Measurements from ENCODE around the gene RELA. TPM values are rescaled to one million over a fixed set of nuclear protein-coding genes. Genes with fewer than 3 reads are reported as not detected.

RELA gene
- 14.1 and 17.9 TPM in 2 replicates for total RNA-seq

GRCh38 chr11:65662799-65663638 lies at the start of gene RELA:
Gene RELA (minus strand): TSS chr11:65662916. CDS start chr11:65662832, 84 bp downstream.

DNA sequence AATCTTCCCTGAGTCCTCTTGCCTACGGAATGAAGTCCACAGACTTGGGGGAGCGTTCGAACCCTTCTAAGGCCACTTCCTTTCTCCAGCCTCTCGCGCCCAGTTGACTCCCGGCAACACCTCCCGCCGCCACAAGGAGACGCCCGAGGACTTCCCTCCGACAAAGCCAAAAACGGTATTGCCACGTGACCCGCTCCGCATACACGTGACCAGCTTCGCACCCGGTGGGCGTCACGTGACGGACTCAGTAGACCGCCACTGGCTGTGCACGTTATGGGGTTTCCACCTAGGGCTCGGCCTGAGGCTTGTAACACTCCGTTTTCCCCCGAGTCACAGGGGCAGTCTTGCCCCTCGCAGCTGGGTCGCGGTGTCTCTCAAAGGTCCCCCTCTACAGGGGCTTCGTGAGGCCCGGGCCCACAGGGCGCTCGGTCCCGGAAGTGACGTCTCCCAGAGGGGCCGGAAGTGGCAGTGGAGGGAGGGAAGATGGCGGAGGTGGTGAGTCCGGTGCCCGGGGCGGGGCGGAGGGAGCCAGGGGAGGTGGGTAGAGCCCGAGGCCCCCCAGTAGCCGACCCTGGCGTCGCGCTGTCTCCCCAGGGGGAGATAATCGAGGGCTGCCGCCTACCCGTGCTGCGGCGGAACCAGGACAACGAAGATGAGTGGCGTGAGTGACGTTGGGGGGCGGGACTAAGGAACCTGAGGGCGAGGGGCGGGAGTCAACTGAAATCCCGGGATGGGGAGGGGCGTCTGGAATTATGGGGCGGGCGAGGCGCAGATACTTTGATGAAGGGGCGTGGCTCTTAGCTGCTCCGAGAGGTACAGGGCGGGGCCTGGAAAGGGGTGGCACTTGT lies 49.3 kb upstream of the RELA start, which contains the start of gene KAT5:
TSS of gene KAT5 (plus strand) at position 468 of the 848 bp plus-strand sequence. CDS start at position 484, 16 bp downstream.

DNA sequence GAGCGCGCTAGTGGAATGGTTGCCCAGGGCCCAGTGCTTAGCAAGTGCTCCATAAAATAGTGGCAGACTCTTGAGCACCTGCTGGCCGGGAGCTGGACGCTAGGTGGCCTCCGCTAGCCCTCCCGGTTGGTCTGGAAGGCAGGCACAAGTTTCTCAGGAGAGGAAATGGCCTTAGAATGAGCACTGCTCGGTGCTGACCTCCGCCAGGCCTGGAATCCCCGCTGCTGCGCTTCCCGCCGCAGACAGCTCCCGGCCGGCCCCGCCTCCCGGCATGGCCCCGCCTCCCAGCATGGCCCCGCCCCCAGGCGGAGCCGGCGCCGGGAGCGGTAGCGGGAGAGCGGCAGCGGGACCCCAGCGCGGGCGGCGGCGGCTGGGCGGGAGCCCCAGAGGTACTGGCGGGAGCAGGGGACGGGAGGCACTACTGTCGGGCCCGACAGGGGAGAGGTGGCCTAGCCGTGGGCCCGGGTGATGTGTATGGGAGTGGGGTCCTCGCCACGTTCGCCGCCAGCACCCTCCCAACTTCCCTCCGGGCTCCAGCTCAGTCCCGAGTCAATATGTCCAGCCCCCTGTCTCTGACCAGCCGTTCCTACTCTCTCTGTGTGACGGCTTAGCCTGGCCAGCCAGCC lies 24.8 kb downstream of the RELA start, which contains the start of gene SIPA1:
TSS of gene SIPA1 (plus strand) at position 308 of the 626 bp plus-strand sequence. CDS start 2,821 bp downstream, outside the sequence.

GRCh38 chr11:65615229-65615949 lies 47.3 kb downstream of the RELA start, which contains the start of gene PCNX3:
Gene PCNX3 (plus strand): TSS chr11:65615776. CDS start chr11:65616312, 536 bp downstream.

Other genes with a start within 250 kb of the RELA start
- 155 and 432 TPM in 2 replicates for gene NEAT1, start 240.1 kb downstream of the RELA start, total RNA-seq
- 9,122 and 13,115 TPM in 2 replicates for gene MALAT1, start 163.9 kb downstream of the RELA start, total RNA-seq
- 103 and 123 TPM in 2 replicates for gene SCYL1, start 137.8 kb downstream of the RELA start, total RNA-seq
- 19.3 and 40.2 TPM in 2 replicates for gene LTBP3, start 104.6 kb downstream of the RELA start, total RNA-seq
- gene ZNRD2, start 92.4 kb downstream of the RELA start, total RNA-seq, result 32.0 and 32.6 TPM in 2 replicates
- gene FAM89B, start 90.4 kb downstream of the RELA start, total RNA-seq, result 9.1 and 14.3 TPM in 2 replicates
- gene EHBP1L1, start 86.9 kb downstream of the RELA start, total RNA-seq, result 30.4 and 35.2 TPM in 2 replicates
- gene KCNK7, start 67.1 kb downstream of the RELA start, total RNA-seq, result 0.09 and 0.43 TPM in 2 replicates
- gene MAP3K11, start 48.7 kb downstream of the RELA start, total RNA-seq, result 13.1 and 16.9 TPM in 2 replicates
- gene PCNX3, start 47.1 kb downstream of the RELA start, total RNA-seq, result 8.4 and 12.6 TPM in 2 replicates
- 8.1 and 13.7 TPM in 2 replicates for gene SIPA1, start 24.8 kb downstream of the RELA start, total RNA-seq
- 38.0 and 44.3 TPM in 2 replicates for gene KAT5, start 49.3 kb upstream of the RELA start, total RNA-seq
- gene RNASEH2C, start 57.9 kb upstream of the RELA start, total RNA-seq, result 34.8 and 39.8 TPM in 2 replicates
- 4.0 and 5.5 TPM in 2 replicates for gene AP5B1, start 118.1 kb upstream of the RELA start, total RNA-seq
- not detected in 2 replicates for gene OVOL1, start 124.1 kb upstream of the RELA start, total RNA-seq
- gene SNX32, start 171.0 kb upstream of the RELA start, total RNA-seq, result 0.65 and 1.3 TPM in 2 replicates
- 767 and 912 TPM in 2 replicates for gene CFL1, start 195.3 kb upstream of the RELA start, total RNA-seq
- gene MUS81, start 197.5 kb upstream of the RELA start, total RNA-seq, result 37.7 and 39.0 TPM in 2 replicates
- gene EFEMP2, start 209.9 kb upstream of the RELA start, total RNA-seq, result 72.7 and 94.0 TPM in 2 replicates
- gene CTSW, start 216.9 kb upstream of the RELA start, total RNA-seq, result not detected in 2 replicates
- gene FIBP, start 225.6 kb upstream of the RELA start, total RNA-seq, result 160 and 205 TPM in 2 replicates
- 32.4 and 49.1 TPM in 2 replicates for gene CCDC85B, start 227.8 kb upstream of the RELA start, total RNA-seq
- 2.6 and 4.4 TPM in 2 replicates for gene FOSL1, start 237.5 kb upstream of the RELA start, total RNA-seq